ENCODE results near the gene MUC3A. TPM values are rescaled to one million over a fixed set of nuclear protein-coding genes. Genes with fewer than 3 reads are reported as not detected.

MUC3A gene
- total and polyA plus RNA-seq, 2 of the 8 experiments (the other 6 are each of a cell fraction or from before 2014, with no cell fraction given) = 15.4 to 43.9 TPM

DNA sequence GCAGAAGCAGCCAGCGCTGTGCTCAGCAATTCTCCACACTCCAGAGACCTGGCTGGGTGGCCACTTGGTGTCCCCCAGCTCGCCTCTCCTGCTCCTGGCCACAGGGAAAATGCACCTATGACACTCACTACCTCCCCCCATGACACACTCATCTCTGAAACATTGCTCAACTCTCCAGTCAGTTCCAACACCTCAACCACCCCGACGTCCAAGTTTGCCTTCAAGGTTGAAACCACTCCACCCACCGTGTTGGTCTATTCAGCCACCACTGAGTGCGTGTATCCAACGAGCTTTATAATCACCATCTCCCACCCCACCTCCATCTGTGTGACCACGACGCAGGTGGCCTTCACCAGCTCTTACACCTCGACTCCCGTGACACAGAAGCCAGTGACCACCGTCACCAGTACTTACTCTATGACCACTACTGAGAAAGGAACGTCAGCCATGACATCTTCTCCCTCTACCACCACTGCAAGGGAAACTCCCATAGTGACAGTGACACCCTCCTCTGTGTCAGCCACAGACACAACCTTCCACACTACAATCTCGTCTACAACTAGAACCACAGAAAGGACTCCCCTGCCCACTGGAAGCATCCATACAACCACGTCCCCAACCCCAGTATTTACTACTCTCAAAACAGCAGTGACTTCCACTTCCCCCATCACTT, 2.7 kb downstream of the MUC3A start (continued):
- TF ChIP-seq POLR2A (IDR thresholded peaks at IDR 0.05; ENCODE audit: control extremely low read depth in 1 of 2, low read depth in 2 of 2, low read length in 2 of 2) = no peak
- no peak for TF ChIP-seq EGR1 (IDR thresholded peaks at IDR 0.05; ENCODE audit: borderline replicate concordance, low read depth, low read length)

Measured in H1 (cell line).